K562 (cell line): ENCODE results near the gene MADD. TPM values are rescaled to one million over a fixed set of nuclear protein-coding genes. Genes with fewer than 3 reads are reported as not detected.

Experiments
- ARHGAP35 ChIP-seq: fragments of 450-650 bp; IDR thresholded peaks from 2 replicates; pipeline ENCODE4 v1.6.1; 2018; ENCODE audit not compliant: partially characterized antibody
- CHCHD3 ChIP-seq: fragments of 250-450 bp; sonication (Bioruptor Pico); IDR thresholded peaks from 2 replicates; pipeline ENCODE4 v2.1.2; 2022; ENCODE audit warnings: mild to moderate bottlenecking
- CREBBP ChIP-seq: IDR thresholded peaks from one replicate; pipeline ENCODE4 v1.6.1; 2012; ENCODE audit warnings: low read depth, mild to moderate bottlenecking, control low read depth, inconsistent platforms, low read length
- DIDO1 ChIP-seq: fragments of 450-650 bp; IDR thresholded peaks from 2 replicates; pipeline ENCODE4 v1.6.1; 2016; ENCODE audit warnings: low read depth, missing biosample characterization, missing genetic modification characterization
- EHMT2 ChIP-seq: fragments of 450-650 bp; IDR thresholded peaks from 2 replicates; pipeline ENCODE4 v1.6.1; 2018; ENCODE audit warnings: antibody characterized with exemption
- EWSR1 ChIP-seq: fragments of 450-650 bp; IDR thresholded peaks from 2 replicates; pipeline ENCODE4 v1.6.1; 2018; ENCODE audit warnings: borderline replicate concordance, mild to moderate bottlenecking, low read depth, moderate library complexity; ENCODE audit not compliant: partially characterized antibody
- MIER1 ChIP-seq: fragments of 450-650 bp; IDR thresholded peaks from 2 replicates; pipeline ENCODE4 v1.6.1; 2016; ENCODE audit warnings: antibody characterized with exemption, mild to moderate bottlenecking, low read depth
- NFIC ChIP-seq: fragments of 450-650 bp; IDR thresholded peaks from 2 replicates; pipeline ENCODE4 v1.6.1; 2017; ENCODE audit warnings: mild to moderate bottlenecking, inconsistent platforms
- NR2F6 ChIP-seq: fragments of 450-650 bp; formaldehyde crosslinking; IDR thresholded peaks from 2 replicates; pipeline ENCODE4 v1.4.0; 2020; ENCODE audit warnings: mild to moderate bottlenecking
- RBM14 ChIP-seq: fragments of 200-400 bp; formaldehyde crosslinking; IDR thresholded peaks from 2 replicates; pipeline ENCODE4 v1.6.1; 2018; ENCODE audit warnings: low read depth, mild to moderate bottlenecking, low read length, moderate library complexity, borderline replicate concordance; ENCODE audit not compliant: insufficient read depth
- WHSC1 ChIP-seq: IDR thresholded peaks from one replicate; pipeline ENCODE4 v1.6.1; 2012; ENCODE audit warnings: low read length, control low read depth, inconsistent platforms
- YBX1 ChIP-seq: fragments of 450-650 bp; IDR thresholded peaks from 2 replicates; pipeline ENCODE4 v1.7.1; 2016; ENCODE audit warnings: mild to moderate bottlenecking
- ZNF282 ChIP-seq: sonication (generic); formaldehyde crosslinking; IDR thresholded peaks from 2 replicates; pipeline ENCODE4 v1.8.1; 2023; ENCODE audit warnings: missing genetic modification reagents
- polyA plus RNA-seq, 8 experiments: library from polyadenylated mRNA; depleted of rRNA in 4 of 8; stranded (reverse) in 5 of 8; unstranded in 3 of 8; fragments of >200 nt; fragmentation: Nextera tagmentation in 2 of 8; fragmentation: Illumina TruSeq in 1 of 8; extraction: Ambion mirVana in 2 of 8; extraction: Trizol in 1 of 8; gene quantifications; 2 replicates each; pipeline versions ENCODE4 v1.2.1 to v1.2.3, GENCODE V29; 2011 to 2014; ENCODE audit warnings: inconsistent platforms in 1 of 8, missing spikeins in 1 of 8
- total RNA-seq, 7 experiments: library from RNA; depleted of rRNA in 6 of 7; stranded (reverse); fragments of >200 nt in 6 of 7; fragmentation: Illumina TruSeq in 2 of 7; extraction: Trizol in 2 of 7; gene quantifications; 2 replicates each; pipeline versions ENCODE4 v1.2.1 to v1.2.3, GENCODE V29; 2011 to 2021; ENCODE audit warnings: low replicate concordance in 1 of 7
- TF ChIP-seq, protein P1 (sequence below), 3 experiments: fragments of 200-800 bp in 1 of 3; sonication (Bioruptor generic) in 1 of 3; sonication (generic) in 1 of 3; formaldehyde crosslinking in 1 of 3; IDR thresholded peaks; 2 replicates each; pipeline versions ENCODE4 v1.6.1 to v1.8.0; 2016 to 2022; ENCODE audit warnings: mild to moderate bottlenecking in 2 of 3, missing compliant biosample characterization in 2 of 3, missing genetic modification characterization in 2 of 3, missing genetic modification reagents in 1 of 3
- TF ChIP-seq, protein P2 (sequence below): sonication (generic); formaldehyde crosslinking; IDR thresholded peaks from 2 replicates; pipeline ENCODE4 v1.8.1; 2023; ENCODE audit warnings: mild to moderate bottlenecking, missing genetic modification reagents
- TF ChIP-seq, protein P3 (sequence below): fragments of 450-650 bp; formaldehyde crosslinking; IDR thresholded peaks from 2 replicates; pipeline ENCODE4 v1.4.0; 2020; ENCODE audit warnings: mild to moderate bottlenecking, moderate library complexity
- TF ChIP-seq, protein P4 (sequence below): sonication (generic); formaldehyde crosslinking; IDR thresholded peaks from 2 replicates; pipeline ENCODE4 v1.8.0; 2022; ENCODE audit warnings: mild to moderate bottlenecking, missing genetic modification reagents
- TF ChIP-seq, protein P5 (sequence below): sonication (generic); formaldehyde crosslinking; IDR thresholded peaks from 2 replicates; pipeline ENCODE4 v1.8.0; 2022; ENCODE audit warnings: mild to moderate bottlenecking, missing genetic modification reagents

The MADD gene
- total and polyA plus RNA-seq, 9 of the 15 experiments (the other 6 are each of a cell fraction or from before 2014, with no cell fraction given) = 0.68 to 57.6 (median 33.6) TPM

DNA sequence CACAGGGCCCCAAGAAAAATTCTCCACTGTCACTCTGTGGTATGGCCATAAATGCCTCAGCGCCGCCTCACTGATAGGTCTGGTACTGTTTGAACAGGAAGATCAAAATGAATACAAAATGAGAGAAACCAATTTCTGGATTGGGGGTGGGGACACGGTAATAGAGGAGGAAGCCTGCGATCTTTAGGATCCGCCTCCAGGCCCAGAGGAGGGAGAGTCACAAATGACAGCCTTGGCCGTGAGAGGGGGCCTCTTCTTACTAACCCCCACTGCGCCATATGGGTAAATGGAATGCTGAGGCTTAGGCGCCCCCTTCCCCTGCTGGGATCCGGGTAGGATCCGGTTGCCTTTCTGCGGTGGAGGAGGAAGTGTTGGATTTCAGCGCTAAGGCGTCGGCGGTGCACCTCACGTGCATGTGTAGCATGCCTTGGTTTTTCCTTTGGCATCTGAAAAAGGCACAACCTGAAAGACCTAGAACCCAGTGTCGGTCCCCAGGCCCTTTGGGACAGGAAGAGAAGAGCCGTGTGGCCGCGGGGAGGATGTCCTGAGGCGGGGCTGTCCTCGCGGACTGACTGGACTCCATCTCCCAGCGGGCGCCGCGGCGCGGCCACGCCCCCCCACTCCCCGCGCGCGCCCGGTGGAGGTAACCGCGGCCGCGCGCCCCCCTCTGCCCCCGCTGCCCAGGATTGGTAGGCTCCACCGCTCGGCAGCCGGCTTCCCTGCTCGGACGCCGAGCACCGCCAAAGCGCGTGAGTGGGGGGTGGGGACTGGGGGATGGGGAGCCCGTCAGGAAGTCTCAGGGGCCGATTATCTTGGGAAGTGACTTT is 718 bp upstream of the MADD start (continued):
- TF ChIP-seq, protein P1, sequence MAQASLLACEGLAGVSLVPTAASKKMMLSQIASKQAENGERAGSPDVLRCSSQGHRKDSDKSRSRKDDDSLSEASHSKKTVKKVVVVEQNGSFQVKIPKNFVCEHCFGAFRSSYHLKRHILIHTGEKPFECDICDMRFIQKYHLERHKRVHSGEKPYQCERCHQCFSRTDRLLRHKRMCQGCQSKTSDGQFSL (CRISPR knock-in tag; IDR thresholded peaks at IDR 0.05) = peak; percentile 92
- TF ChIP-seq, protein P1 (tag; IDR thresholded peaks at IDR 0.05) = peak in 1 of 2 experiments; percentile 92; a peak in 2 of 4 replicates
- TF ChIP-seq ZNF282 (CRISPR knock-in tag) (no peak), ARHGAP35 (no peak), YBX1 (no peak), EWSR1 (no peak), MIER1 (no peak), NFIC (no peak), CREBBP (no peak), RBM14 (no peak), DIDO1 (peak; percentile 42; the same call in 1 of the 2 replicates), NR2F6 (CRISPR knock-in tag) (no peak), CHCHD3 (CRISPR knock-in tag) (no peak), EHMT2 (no peak), WHSC1 (no peak)
- TF ChIP-seq, protein P2, sequence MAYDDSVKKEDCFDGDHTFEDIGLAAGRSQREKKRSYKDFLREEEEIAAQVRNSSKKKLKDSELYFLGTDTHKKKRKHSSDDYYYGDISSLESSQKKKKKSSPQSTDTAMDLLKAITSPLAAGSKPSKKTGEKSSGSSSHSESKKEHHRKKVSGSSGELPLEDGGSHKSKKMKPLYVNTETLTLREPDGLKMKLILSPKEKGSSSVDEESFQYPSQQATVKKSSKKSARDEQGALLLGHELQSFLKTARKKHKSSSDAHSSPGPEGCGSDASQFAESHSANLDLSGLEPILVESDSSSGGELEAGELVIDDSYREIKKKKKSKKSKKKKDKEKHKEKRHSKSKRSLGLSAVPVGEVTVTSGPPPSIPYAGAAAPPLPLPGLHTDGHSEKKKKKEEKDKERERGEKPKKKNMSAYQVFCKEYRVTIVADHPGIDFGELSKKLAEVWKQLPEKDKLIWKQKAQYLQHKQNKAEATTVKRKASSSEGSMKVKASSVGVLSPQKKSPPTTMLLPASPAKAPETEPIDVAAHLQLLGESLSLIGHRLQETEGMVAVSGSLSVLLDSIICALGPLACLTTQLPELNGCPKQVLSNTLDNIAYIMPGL = no peak
- TF ChIP-seq, protein P3, sequence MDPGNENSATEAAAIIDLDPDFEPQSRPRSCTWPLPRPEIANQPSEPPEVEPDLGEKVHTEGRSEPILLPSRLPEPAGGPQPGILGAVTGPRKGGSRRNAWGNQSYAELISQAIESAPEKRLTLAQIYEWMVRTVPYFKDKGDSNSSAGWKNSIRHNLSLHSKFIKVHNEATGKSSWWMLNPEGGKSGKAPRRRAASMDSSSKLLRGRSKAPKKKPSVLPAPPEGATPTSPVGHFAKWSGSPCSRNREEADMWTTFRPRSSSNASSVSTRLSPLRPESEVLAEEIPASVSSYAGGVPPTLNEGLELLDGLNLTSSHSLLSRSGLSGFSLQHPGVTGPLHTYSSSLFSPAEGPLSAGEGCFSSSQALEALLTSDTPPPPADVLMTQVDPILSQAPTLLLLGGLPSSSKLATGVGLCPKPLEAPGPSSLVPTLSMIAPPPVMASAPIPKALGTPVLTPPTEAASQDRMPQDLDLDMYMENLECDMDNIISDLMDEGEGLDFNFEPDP (CRISPR knock-in tag) = no peak
- TF ChIP-seq, protein P4, sequence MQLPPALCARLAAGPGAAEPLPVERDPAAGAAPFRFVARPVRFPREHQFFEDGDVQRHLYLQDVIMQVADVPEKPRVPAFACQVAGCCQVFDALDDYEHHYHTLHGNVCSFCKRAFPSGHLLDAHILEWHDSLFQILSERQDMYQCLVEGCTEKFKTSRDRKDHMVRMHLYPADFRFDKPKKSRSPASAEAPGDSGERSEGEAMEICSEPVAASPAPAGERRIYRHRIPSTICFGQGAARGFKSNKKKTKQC (CRISPR knock-in tag) = peak; percentile 80; the same call in 1 of the 2 replicates
- TF ChIP-seq, protein P5, sequence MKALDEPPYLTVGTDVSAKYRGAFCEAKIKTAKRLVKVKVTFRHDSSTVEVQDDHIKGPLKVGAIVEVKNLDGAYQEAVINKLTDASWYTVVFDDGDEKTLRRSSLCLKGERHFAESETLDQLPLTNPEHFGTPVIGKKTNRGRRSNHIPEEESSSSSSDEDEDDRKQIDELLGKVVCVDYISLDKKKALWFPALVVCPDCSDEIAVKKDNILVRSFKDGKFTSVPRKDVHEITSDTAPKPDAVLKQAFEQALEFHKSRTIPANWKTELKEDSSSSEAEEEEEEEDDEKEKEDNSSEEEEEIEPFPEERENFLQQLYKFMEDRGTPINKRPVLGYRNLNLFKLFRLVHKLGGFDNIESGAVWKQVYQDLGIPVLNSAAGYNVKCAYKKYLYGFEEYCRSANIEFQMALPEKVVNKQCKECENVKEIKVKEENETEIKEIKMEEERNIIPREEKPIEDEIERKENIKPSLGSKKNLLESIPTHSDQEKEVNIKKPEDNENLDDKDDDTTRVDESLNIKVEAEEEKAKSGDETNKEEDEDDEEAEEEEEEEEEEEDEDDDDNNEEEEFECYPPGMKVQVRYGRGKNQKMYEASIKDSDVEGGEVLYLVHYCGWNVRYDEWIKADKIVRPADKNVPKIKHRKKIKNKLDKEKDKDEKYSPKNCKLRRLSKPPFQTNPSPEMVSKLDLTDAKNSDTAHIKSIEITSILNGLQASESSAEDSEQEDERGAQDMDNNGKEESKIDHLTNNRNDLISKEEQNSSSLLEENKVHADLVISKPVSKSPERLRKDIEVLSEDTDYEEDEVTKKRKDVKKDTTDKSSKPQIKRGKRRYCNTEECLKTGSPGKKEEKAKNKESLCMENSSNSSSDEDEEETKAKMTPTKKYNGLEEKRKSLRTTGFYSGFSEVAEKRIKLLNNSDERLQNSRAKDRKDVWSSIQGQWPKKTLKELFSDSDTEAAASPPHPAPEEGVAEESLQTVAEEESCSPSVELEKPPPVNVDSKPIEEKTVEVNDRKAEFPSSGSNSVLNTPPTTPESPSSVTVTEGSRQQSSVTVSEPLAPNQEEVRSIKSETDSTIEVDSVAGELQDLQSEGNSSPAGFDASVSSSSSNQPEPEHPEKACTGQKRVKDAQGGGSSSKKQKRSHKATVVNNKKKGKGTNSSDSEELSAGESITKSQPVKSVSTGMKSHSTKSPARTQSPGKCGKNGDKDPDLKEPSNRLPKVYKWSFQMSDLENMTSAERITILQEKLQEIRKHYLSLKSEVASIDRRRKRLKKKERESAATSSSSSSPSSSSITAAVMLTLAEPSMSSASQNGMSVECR = peak; percentile 86
